Measurements from ENCODE around the gene MAGI1.

The MAGI1 gene

DNA sequence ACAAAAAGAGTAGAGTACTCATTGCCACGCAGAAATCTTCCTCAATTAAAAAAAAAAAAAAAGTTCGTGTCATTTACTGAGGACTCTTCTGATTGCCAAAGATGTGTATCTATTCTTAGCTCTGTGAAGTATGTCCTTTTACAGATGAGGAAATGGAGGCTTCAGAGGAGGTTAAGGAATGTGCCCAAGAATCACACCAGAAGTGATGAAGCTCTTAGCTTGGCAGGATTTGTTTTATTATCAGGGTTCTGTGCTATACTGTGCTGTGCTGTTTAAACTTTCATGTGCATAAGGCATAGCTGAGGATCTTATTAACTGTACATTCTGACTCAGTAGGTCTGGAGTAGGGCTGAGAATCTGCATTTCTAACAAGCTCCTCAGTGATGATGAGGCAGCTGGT, 685.8 kb downstream of the MAGI1 start:
- Histone ChIP-seq H3K79me2 (ENCODE audit: insufficient read depth, low read length) (no peaks in the 10 kb centered on the region), H3K4me1 (ENCODE audit: insufficient read depth, low read length, poor library complexity, severe bottlenecking) (no peaks in the 10 kb centered on the region), H4K20me1 (ENCODE audit: insufficient read depth, low read length, poor library complexity, severe bottlenecking) (no peaks in the 10 kb centered on the region), H3F3A (ENCODE audit: low read depth) (no peaks in the 10 kb centered on the region), H2AFZ (ENCODE audit: low read length) (no peak overlapping the region), H3K4me2 (ENCODE audit: low read depth, low read length, poor library complexity, severe bottlenecking) (no peak overlapping the region), H3K9me3 (ENCODE audit: insufficient read depth, low read depth, low read length) (no peaks in the 10 kb centered on the region), H3K36me3 (ENCODE audit: insufficient read depth, low read length) (no peaks in the 10 kb centered on the region), H3K9me2 (replicated peaks; ENCODE audit: low read depth, low read length) (no peaks in the 10 kb centered on the region), H3K9ac (ENCODE audit: low read depth, low read length, poor library complexity, severe bottlenecking) (no peak overlapping the region), H3K27me3 (ENCODE audit: insufficient read depth, low read length, poor library complexity, severe bottlenecking) (no peaks in the 10 kb centered on the region), H3K4me3 (ENCODE audit: low read length, poor library complexity, severe bottlenecking) (no peak overlapping the region)
- TF ChIP-seq, protein P1, sequence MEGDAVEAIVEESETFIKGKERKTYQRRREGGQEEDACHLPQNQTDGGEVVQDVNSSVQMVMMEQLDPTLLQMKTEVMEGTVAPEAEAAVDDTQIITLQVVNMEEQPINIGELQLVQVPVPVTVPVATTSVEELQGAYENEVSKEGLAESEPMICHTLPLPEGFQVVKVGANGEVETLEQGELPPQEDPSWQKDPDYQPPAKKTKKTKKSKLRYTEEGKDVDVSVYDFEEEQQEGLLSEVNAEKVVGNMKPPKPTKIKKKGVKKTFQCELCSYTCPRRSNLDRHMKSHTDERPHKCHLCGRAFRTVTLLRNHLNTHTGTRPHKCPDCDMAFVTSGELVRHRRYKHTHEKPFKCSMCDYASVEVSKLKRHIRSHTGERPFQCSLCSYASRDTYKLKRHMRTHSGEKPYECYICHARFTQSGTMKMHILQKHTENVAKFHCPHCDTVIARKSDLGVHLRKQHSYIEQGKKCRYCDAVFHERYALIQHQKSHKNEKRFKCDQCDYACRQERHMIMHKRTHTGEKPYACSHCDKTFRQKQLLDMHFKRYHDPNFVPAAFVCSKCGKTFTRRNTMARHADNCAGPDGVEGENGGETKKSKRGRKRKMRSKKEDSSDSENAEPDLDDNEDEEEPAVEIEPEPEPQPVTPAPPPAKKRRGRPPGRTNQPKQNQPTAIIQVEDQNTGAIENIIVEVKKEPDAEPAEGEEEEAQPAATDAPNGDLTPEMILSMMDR (conservative IDR thresholded peaks at IDR 0.05; ENCODE audit: low read length), result no peak
- no peak for TF ChIP-seq EZH2phosphoT487 (IDR thresholded peaks at IDR 0.05; ENCODE audit: borderline replicate concordance)

DNA sequence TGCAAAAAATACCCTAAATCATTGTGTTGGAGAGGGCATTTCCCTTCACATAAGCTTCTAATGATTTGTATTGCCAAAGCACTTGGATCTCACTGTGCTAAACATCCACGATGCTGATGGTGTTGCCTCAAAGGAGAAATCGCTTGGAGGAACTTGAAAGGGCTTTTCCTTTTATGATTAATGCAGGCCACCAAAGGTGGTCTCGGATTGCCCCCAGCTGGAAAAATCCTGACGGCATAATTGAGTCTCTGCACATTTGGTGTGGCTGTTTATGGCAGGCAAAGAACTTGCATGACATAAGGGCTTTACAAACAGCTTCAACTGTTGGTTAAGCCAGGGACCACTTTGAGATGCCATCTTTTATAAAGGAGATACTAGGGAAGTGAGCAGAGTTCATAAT, 687.0 kb downstream of the MAGI1 start:
- Histone ChIP-seq H3K36me3 (ENCODE audit: insufficient read depth, low read length) (no peaks in the 10 kb centered on the region), H2AFZ (ENCODE audit: low read length) (no peak overlapping the region), H3K4me3 (ENCODE audit: low read length, poor library complexity, severe bottlenecking) (no peak overlapping the region), H3K4me2 (ENCODE audit: low read depth, low read length, poor library complexity, severe bottlenecking) (no peak overlapping the region), H3K9ac (ENCODE audit: low read depth, low read length, poor library complexity, severe bottlenecking) (no peak overlapping the region), H3K27me3 (ENCODE audit: insufficient read depth, low read length, poor library complexity, severe bottlenecking) (no peaks in the 10 kb centered on the region), H4K20me1 (ENCODE audit: insufficient read depth, low read length, poor library complexity, severe bottlenecking) (no peaks in the 10 kb centered on the region), H3K9me3 (ENCODE audit: insufficient read depth, low read depth, low read length) (no peaks in the 10 kb centered on the region), H3K9me2 (replicated peaks; ENCODE audit: low read depth, low read length) (no peaks in the 10 kb centered on the region), H3K79me2 (ENCODE audit: insufficient read depth, low read length) (no peaks in the 10 kb centered on the region), H3K4me1 (ENCODE audit: insufficient read depth, low read length, poor library complexity, severe bottlenecking) (no peaks in the 10 kb centered on the region), H3F3A (ENCODE audit: low read depth) (no peaks in the 10 kb centered on the region)
- TF ChIP-seq, protein P1 (conservative IDR thresholded peaks at IDR 0.05; ENCODE audit: low read length), result no peak

DNA sequence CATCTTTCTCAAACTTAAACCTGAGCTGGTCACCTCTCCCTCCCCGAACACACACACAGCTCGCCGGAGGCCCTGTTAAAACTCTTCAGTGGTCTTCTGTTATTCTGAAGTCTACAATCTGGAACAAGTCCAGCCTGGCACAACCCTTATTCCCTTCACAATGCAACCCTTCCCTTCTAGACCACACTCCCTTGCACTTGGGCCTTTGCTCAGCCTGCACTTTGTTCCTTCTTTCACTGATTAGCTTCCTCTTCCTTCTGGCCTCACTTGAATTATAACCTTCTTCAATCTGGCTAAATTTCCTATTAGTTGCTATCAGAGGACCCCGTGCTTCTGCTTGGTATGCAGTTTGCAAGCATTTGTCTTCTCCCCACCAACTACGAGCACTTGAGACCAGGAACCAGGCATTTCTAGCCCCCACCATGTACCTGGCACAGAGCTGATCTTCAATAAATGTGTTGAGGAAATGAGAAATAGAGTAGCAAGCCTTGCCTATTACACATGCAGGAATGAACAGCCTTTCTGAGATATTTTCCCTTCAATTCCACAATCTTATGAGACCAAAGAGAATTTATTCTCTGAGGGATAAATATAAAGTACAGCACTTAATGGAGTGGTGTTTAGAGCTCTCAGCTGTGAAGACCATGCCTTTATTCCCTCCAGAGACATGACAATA, 687.8 kb downstream of the MAGI1 start:
- Histone ChIP-seq H3K9ac (ENCODE audit: low read depth, low read length, poor library complexity, severe bottlenecking) (no peak overlapping the region), H3F3A (ENCODE audit: low read depth) (no peaks in the 10 kb centered on the region), H3K27me3 (ENCODE audit: insufficient read depth, low read length, poor library complexity, severe bottlenecking) (no peaks in the 10 kb centered on the region), H3K4me2 (ENCODE audit: low read depth, low read length, poor library complexity, severe bottlenecking) (no peak overlapping the region), H4K20me1 (ENCODE audit: insufficient read depth, low read length, poor library complexity, severe bottlenecking) (no peaks in the 10 kb centered on the region), H3K9me3 (ENCODE audit: insufficient read depth, low read depth, low read length) (no peaks in the 10 kb centered on the region), H3K9me2 (replicated peaks; ENCODE audit: low read depth, low read length) (no peaks in the 10 kb centered on the region), H3K36me3 (ENCODE audit: insufficient read depth, low read length) (no peaks in the 10 kb centered on the region), H3K79me2 (ENCODE audit: insufficient read depth, low read length) (no peaks in the 10 kb centered on the region), H2AFZ (ENCODE audit: low read length) (no peak overlapping the region), H3K4me3 (ENCODE audit: low read length, poor library complexity, severe bottlenecking) (no peak overlapping the region), H3K4me1 (ENCODE audit: insufficient read depth, low read length, poor library complexity, severe bottlenecking) (no peaks in the 10 kb centered on the region)
- no peak for TF ChIP-seq EZH2phosphoT487 (IDR thresholded peaks at IDR 0.05; ENCODE audit: borderline replicate concordance)
- TF ChIP-seq, protein P1 (conservative IDR thresholded peaks at IDR 0.05; ENCODE audit: low read length), result no peak

All from Loucy (cell line).